ENCODE measurements around the gene NPPB.

DNA sequence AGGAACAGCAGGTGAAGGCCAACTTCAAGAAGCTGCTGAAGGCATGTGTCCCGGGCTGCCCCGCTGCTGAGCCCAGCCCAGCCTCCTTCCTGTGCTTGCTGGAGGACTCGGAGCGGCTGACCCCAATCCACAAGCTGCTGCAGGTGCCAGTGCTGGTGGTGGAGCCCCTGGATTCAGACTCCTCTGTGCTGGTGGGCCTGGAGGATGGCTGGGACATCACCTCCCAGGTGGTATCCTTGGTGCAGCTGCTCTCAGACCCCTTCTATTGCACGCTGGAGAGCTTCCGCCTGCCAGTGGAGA, 20.1 kb upstream of the NPPB start:
- TF ChIP-seq, protein P1, sequence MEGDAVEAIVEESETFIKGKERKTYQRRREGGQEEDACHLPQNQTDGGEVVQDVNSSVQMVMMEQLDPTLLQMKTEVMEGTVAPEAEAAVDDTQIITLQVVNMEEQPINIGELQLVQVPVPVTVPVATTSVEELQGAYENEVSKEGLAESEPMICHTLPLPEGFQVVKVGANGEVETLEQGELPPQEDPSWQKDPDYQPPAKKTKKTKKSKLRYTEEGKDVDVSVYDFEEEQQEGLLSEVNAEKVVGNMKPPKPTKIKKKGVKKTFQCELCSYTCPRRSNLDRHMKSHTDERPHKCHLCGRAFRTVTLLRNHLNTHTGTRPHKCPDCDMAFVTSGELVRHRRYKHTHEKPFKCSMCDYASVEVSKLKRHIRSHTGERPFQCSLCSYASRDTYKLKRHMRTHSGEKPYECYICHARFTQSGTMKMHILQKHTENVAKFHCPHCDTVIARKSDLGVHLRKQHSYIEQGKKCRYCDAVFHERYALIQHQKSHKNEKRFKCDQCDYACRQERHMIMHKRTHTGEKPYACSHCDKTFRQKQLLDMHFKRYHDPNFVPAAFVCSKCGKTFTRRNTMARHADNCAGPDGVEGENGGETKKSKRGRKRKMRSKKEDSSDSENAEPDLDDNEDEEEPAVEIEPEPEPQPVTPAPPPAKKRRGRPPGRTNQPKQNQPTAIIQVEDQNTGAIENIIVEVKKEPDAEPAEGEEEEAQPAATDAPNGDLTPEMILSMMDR (IDR thresholded peaks at IDR 0.05; ENCODE audit: insufficient read depth, low read length, poor library complexity, severe bottlenecking) = no peak
- TF ChIP-seq EZH2phosphoT487 (conservative IDR thresholded peaks at IDR 0.05; ENCODE audit: low read length) = no peak
